ENCODE results near the gene EVA1C.

Gene EVA1C

DNA sequence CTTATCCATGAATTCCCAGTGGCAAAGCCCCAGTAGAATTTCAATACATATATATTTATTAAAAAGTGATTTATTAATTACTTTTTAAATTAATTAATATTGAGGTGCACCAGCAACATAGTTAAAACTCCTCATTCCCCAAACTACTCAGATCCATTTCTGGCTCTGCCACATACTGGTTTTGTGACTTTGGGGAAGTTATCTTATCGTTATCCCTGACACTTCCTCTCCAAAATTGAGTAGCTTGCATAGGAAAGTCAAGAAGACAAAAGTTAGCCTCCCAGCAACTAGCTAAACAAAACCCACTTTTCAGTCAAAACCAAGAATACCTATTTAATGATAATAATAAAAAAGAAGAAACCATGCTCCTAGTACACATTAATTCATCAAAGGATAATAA, 136.9 kb downstream of the EVA1C start:
- no peak overlapping the region for H2AFZ ChIP-seq (ENCODE audit: low read depth, low read length)
- 0 out of 2 replicates have a peak, but pooled peaks cover 4% of the 10 kb centered on the region for H3K27me3 ChIP-seq (ENCODE audit: low read depth, low read length)
- H3K4me1 ChIP-seq (ENCODE audit: low read length) = no peaks in the 10 kb centered on the region
- no peaks in the 10 kb centered on the region for H3K36me3 ChIP-seq (replicated peaks; ENCODE audit: low read depth, low read length)
- no peak overlapping the region for H3K27ac ChIP-seq (ENCODE audit: low read length)
- no peak overlapping the region for H3K9ac ChIP-seq (ENCODE audit: low read length)
- no peak overlapping the region for H3K4me3 ChIP-seq (ENCODE audit: low read length)
- no peaks in the 10 kb centered on the region for H3K9me3 ChIP-seq (ENCODE audit: insufficient read depth, low read length)
- no peaks in the 10 kb centered on the region for H4K20me1 ChIP-seq (ENCODE audit: insufficient read depth, low read length)
- no peak overlapping the region for H3K4me2 ChIP-seq (ENCODE audit: low read length)
- H3K79me2 ChIP-seq (ENCODE audit: low read length) = no peaks in the 10 kb centered on the region
- TF ChIP-seq EZH2phosphoT487 (IDR thresholded peaks at IDR 0.05; ENCODE audit: low read depth) = no peak
- TF ChIP-seq, protein P1, sequence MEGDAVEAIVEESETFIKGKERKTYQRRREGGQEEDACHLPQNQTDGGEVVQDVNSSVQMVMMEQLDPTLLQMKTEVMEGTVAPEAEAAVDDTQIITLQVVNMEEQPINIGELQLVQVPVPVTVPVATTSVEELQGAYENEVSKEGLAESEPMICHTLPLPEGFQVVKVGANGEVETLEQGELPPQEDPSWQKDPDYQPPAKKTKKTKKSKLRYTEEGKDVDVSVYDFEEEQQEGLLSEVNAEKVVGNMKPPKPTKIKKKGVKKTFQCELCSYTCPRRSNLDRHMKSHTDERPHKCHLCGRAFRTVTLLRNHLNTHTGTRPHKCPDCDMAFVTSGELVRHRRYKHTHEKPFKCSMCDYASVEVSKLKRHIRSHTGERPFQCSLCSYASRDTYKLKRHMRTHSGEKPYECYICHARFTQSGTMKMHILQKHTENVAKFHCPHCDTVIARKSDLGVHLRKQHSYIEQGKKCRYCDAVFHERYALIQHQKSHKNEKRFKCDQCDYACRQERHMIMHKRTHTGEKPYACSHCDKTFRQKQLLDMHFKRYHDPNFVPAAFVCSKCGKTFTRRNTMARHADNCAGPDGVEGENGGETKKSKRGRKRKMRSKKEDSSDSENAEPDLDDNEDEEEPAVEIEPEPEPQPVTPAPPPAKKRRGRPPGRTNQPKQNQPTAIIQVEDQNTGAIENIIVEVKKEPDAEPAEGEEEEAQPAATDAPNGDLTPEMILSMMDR (IDR thresholded peaks at IDR 0.05; ENCODE audit: low read depth, low read length) = no peak

DNA sequence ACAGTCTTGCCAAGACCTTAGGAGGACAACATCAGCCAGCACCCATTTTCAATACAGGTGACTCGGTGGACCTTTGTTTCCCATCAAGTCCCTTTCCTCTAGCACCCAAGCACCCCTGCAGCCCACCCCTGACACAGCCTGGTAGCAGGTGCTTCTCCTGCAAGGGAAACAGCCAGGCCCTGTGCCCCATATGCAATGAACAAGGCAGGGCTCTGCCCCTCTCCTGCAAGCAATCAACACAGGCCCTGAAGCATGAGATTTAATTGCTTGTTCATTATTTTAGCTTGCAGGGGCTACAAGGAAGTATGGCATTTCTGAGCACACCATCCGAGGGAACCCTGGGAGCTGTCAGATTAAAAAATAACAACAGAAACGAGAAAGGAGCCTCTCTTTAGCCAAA, 137.4 kb downstream of the EVA1C start:
- H2AFZ ChIP-seq (ENCODE audit: low read depth, low read length) = no peak overlapping the region
- H3K36me3 ChIP-seq (replicated peaks; ENCODE audit: low read depth, low read length) = no peaks in the 10 kb centered on the region
- H3K27ac ChIP-seq (ENCODE audit: low read length) = no peak overlapping the region
- H3K4me2 ChIP-seq (ENCODE audit: low read length) = no peak overlapping the region
- H3K4me1 ChIP-seq (ENCODE audit: low read length) = no peaks in the 10 kb centered on the region
- 0 out of 2 replicates have a peak, but pooled peaks cover 4% of the 10 kb centered on the region for H3K27me3 ChIP-seq (ENCODE audit: low read depth, low read length)
- no peaks in the 10 kb centered on the region for H3K79me2 ChIP-seq (ENCODE audit: low read length)
- no peak overlapping the region for H3K4me3 ChIP-seq (ENCODE audit: low read length)
- H4K20me1 ChIP-seq (ENCODE audit: insufficient read depth, low read length) = no peaks in the 10 kb centered on the region
- TF ChIP-seq, protein P1 (IDR thresholded peaks at IDR 0.05; ENCODE audit: low read depth, low read length) = no peak
- TF ChIP-seq EZH2phosphoT487 (IDR thresholded peaks at IDR 0.05; ENCODE audit: low read depth) = no peak
- H3K9me3 ChIP-seq (ENCODE audit: insufficient read depth, low read length) = no peaks in the 10 kb centered on the region
- H3K9ac ChIP-seq (ENCODE audit: low read length) = no peak overlapping the region

DNA sequence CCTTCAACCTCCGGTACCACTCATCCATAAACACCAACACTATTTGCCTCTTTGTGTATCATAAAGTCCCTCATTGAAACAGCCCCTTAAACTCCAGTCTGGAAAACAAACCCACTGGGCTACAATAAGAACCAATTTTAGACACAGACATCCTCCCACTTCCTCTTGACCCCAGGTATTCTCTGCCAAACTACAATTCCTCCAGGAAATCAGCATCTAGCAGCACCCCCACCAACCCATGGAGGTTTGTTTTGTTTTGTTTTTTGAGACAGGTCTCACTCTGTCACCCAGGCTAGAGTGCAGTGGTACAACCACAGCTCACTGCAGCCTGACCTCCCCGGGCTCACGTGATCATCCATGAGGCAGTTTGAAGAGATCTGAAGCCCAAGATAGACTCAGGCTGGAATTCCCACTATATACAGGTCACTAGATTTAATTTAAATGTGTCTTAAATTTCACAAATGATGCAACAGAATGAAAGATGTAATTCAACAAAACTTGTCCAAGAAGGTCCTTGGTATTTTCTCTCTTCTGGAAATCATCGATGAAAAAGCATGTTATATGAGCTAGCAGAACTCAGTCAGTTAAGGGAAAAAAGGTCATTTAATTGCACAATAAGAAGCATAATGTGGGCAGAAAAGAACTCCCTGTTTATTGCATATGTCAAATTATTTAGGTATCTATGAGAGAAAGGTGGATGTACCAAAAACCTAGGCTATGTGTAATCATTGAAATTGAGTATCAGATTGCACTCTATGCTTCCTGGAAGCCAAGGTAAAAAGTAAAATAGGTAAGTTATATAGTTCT, 142.5 kb downstream of the EVA1C start:
- no peak overlapping the region for H3K4me2 ChIP-seq (ENCODE audit: low read length)
- TF ChIP-seq, protein P1 (IDR thresholded peaks at IDR 0.05; ENCODE audit: low read depth, low read length) = no peak
- no peak for TF ChIP-seq EZH2phosphoT487 (IDR thresholded peaks at IDR 0.05; ENCODE audit: low read depth)
- H3K9me3 ChIP-seq (ENCODE audit: insufficient read depth, low read length) = no peaks in the 10 kb centered on the region
- H2AFZ ChIP-seq (ENCODE audit: low read depth, low read length) = no peak overlapping the region
- H3K4me3 ChIP-seq (ENCODE audit: low read length) = no peak overlapping the region
- H3K9ac ChIP-seq (ENCODE audit: low read length) = no peak overlapping the region
- no peaks in the 10 kb centered on the region for H3K4me1 ChIP-seq (ENCODE audit: low read length)
- H4K20me1 ChIP-seq (ENCODE audit: insufficient read depth, low read length) = no peaks in the 10 kb centered on the region
- no peaks in the 10 kb centered on the region for H3K36me3 ChIP-seq (replicated peaks; ENCODE audit: low read depth, low read length)
- H3K27ac ChIP-seq (ENCODE audit: low read length) = no peak overlapping the region
- no peaks in the 10 kb centered on the region for H3K79me2 ChIP-seq (ENCODE audit: low read length)
- H3K27me3 ChIP-seq (ENCODE audit: low read depth, low read length) = 0 out of 2 replicates have a peak, but pooled peaks cover 3% of the 10 kb centered on the region

DNA sequence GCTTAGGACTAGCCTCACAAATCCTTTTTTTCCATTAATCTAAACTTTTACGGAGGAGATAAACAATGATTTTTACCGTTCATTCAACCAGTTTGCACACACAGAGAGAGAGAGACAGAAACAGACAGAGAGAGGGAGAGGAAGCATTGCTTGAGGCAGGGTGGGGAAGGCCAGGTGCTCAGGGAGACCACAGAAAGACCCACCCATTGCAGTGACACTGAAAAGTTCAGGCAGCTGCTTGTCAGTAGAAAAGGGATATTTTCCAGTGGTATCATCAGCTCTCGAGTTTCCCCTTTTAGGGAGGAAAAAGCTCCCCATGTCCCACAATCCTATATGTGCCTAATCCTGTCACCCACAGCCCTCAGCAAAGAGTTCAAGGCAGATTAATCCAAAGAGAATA, 145.6 kb downstream of the EVA1C start:
- Histone ChIP-seq H3K4me3 (ENCODE audit: low read length) (no peak overlapping the region), H3K4me1 (ENCODE audit: low read length) (no peaks in the 10 kb centered on the region), H3K9ac (ENCODE audit: low read length) (no peak overlapping the region), H4K20me1 (ENCODE audit: insufficient read depth, low read length) (no peaks in the 10 kb centered on the region), H3K36me3 (replicated peaks; ENCODE audit: low read depth, low read length) (no peaks in the 10 kb centered on the region), H2AFZ (ENCODE audit: low read depth, low read length) (no peak overlapping the region), H3K79me2 (ENCODE audit: low read length) (no peaks in the 10 kb centered on the region), H3K27ac (ENCODE audit: low read length) (no peak overlapping the region), H3K4me2 (ENCODE audit: low read length) (no peak overlapping the region), H3K9me3 (ENCODE audit: insufficient read depth, low read length) (no peaks in the 10 kb centered on the region), H3K27me3 (ENCODE audit: low read depth, low read length) (no peaks in the 10 kb centered on the region)
- TF ChIP-seq, protein P1 (IDR thresholded peaks at IDR 0.05; ENCODE audit: low read depth, low read length) = no peak
- no peak for TF ChIP-seq EZH2phosphoT487 (IDR thresholded peaks at IDR 0.05; ENCODE audit: low read depth)

All from OCI-LY3 (cell line).